Hypothalamus (tissue), 51 donors: ENCODE measurements around the gene BCAN.
"Not testable (repeated sequence)": the region's sequence is repeated elsewhere in the genome, so short reads cannot be mapped to it uniquely, and the experiment has no call there.

Source experiments
- DNase-seq, 51 donors: peaks; one replicate each; lab custom pipeline; 2025; lab: John Stamatoyannopoulos, UW

BCAN gene

DNA sequence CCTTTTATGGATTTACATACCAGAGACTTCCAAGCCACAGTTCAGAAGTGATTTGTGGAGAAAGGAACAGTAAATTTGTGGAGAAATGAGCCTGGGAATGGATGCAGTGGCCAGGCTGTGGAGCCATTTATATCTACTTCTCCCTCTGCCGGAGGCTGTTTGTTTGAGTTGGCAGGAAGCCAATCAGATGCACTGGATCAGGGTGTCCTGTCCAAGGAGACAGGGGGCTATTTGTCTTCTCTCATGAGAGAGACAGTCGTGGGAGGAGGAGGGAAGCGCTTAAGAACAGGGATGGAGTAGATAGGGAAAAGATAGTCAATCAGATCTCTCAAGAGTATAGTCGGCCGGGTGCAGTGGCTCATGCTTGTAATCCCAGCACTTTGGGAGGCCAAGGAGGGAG lies 25.5 kb upstream of the BCAN start:
- DNase-seq = peak in 34 of 51 donors; percentile 14 to 89 (median 62)

DNA sequence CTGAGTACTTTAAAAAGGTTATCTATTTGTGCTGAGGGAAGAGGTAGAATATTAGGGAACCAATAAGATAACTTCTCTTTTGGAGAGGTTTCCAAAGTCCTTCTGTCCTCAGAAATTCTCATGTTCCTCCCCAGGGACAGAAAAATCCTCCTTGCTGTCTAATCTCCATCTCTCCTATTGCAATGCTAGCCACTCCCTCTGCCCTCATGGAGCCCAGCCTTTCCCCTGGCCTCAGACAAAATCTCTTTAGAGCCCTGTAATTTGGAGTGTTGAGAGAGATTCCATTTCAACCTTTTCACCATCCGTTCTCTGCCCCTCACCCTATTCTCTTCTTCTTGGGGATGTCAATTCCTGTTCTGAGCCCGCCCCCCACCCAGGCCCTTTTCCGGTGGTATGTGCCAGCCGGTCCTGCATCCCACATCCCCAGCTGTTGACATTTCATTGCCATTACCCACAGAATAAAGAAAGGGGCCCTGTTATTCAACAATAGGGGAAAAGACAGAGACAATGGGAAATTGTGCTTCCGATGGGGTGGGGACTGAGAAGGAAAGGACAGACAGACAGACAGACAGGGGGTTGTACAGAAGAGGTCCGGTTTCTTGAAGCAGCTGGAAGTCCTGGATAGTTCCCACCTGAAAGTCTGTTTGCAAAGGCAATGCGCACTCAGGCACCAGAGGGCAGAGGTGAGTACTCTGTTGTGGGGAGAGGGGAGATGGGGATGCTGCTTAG lies 22.9 kb upstream of the BCAN start, which contains the start of gene HAPLN2:
TSS of gene HAPLN2 (plus strand) at position 563 of the 729 bp plus-strand sequence. CDS start 4,076 bp downstream, outside the sequence.
- DNase-seq = peak in 27 of 51 donors; percentile 20 to 85 (median 54)

DNA sequence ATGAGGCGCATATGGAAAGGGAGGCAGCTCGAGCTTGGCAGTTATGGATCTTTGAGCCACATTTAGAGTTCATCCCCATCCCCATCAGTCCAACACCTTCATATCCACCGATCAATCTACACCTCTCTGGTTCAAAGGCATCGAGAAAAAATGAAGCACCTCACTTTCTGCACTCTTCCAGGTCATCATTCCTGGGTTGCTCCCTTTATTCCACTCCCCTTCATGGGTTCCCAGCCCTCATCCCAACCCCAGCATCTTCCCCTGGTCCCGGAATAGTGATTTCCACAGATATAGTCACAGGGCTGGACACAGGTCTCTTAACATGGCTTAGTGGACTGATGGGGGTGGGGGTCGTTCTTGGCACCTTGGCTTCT lies 22.3 kb upstream of the BCAN start:
- peak in 1 of 51 donors; percentile 64 for DNase-seq

DNA sequence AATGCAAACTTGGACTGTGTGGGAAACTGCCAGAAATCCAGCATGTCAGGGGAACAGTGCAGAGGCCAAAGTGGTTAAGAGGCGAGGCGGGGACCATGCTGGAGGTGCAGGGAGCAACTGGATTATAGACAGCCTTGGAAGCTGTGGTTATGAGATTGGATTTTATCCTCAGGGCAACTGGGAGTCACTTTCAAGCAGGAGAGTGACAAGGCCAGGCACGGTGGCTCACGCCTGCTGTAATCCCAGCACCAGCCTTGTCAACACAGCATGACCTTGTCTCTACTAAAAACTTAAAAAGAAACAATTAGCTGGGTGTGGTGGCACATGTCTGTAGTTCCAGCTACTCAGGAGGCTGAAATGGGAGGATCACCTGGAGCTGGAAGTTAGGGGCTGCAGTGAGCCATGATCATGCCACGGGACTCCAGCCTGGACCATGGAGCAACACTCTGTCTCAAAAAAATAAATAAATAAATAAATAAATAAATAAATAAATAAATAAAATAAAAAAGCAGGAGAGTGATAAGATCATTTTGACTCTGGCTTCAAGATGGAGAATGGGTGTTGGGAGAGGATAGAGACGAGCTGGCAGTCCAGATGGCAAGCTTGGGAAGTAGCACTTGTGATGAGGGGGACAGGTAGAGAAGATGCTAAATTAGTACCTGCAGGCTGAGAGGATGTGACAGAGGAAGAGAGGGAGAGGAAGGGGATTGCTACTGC lies 19.2 kb upstream of the BCAN start:
- DNase-seq = peak in 1 of 51 donors; percentile 10

DNA sequence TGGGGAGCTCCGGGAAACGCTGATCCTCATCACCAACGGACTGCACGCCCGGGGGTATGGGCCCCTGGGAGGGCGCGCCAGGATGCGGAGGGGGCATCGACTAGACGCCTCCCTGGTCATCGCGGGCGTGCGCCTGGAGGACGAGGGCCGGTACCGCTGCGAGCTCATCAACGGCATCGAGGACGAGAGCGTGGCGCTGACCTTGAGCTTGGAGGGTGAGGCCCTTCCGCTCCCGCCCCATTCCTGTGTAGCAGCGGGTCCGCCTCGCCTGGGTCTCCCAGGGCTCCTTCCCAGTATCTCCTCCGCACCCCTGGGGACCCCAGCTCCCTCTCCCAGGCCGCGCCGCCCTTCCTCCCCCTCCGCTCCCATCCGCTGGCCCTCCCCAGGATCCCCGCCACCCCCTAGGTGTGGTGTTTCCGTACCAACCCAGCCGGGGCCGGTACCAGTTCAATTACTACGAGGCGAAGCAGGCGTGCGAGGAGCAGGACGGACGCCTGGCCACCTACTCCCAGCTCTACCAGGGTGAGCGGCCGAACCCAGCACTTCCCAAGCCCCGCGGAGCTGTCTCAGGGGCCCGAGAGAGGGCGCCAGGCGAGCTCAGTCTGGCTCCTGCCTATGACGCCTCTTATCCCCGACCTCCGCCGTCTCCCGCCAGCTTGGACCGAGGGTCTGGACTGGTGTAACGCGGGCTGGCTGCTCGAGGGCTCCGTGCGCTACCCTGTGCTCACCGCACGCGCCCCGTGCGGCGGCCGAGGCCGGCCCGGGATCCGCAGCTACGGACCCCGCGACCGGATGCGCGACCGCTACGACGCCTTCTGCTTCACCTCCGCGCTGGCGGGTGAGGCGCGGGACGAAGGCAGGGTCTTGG lies 17.7 kb upstream of the BCAN start:
- peak in 25 of 51 donors; percentile 16 to 63 (median 38) for DNase-seq

DNA sequence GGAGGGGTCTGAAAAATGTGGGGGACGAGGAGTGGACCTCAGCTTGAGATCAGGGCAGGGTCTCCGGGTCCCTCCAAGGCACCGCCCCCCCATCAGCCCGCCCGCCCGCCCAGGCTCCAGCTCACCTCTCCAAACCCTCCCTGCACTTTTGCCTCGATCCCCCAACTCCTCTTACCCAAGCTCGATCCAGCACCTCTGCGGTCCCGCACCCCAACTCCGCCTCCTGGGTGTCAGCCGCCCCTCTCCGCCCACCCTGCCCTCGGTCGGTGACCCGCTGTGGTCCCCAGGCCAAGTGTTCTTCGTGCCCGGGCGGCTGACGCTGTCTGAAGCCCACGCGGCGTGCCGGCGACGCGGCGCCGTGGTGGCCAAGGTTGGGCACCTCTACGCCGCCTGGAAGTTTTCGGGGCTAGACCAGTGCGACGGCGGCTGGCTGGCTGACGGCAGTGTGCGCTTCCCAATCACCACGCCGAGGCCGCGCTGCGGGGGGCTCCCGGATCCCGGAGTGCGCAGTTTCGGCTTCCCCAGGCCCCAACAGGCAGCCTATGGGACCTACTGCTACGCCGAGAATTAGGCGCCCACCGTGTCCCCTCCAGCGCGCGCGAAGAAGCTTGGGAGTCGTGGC lies 17.0 kb upstream of the BCAN start:
- peak in 1 of 51 donors; percentile 5 for DNase-seq

DNA sequence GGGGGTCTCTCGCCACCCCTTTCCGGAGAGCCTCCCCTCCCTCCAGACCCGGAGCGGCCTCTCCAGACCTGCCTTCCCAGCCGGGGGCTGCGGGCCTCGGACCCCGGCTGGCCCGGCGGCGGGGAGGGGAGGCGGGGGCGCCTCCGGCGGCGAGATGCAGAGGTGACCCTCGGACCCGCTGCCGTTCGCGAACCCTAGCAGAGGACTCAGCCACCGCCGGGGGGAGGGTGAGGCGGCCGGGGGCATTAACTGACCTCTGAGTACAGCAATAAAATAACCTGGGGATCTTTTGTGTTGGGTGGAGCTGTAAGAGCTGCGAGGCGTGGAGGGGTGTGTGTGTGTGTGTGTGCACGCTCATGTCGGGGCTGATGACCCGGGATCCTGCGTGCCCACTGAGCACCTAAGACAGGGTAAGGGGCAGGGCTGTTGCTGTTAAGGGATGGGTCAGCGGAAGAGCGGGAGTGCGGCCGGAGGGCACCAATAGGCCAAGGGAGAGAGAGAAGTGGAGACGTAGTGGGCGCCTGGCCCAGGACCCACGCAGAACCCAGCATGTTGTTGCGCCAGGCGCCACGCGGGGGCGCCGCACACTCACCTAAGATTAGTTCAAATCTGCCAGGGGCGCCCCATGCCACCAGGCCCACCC lies 16.4 kb upstream of the BCAN start:
- peak in 33 of 51 donors; percentile 23 to 84 (median 52) for DNase-seq

DNA sequence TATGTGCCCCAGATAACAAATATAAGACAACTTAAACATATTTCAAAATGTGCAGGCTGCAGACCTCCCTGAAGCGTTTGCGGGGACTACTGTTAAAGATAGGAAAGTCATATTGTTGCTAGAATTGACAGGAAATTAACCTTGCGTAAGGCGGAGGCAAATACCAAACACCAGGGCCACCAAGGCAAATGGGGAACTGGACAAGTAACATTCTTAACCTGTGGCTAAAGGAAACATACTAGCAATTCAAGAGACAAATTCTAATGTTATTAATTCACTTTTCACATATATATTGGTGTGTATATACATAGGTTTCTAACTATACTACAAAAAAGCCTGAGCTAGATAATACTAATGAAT lies 15.9 kb upstream of the BCAN start:
- no peak for DNase-seq

DNA sequence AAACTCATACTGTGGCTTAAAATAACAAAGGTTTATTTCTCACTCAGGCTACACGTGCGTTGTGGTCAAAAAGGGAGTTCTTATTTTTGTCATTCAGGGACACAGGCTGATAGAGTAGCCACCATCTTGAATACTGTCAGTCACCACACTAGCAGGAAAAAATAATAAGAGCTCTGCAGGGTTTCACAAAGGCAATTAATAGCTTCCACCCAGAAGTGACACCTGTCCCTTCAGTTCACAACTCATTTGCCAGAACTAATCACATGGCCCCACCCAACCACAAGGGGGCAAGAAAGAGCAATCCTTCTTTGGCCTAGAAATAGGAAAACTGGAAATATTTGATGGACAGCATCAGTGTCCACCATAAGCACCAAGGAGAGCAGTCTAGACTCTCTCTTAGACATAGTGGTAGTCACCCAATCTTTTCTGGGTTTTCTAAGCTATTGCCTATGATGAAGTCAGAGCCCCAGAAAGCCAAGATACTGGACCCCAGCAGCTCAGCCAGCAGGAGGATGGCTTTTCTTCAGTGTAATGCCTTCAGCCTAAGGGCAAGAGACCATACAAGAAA lies 14.5 kb upstream of the BCAN start:
- DNase-seq = peak in 11 of 51 donors; percentile 9 to 55 (median 29)

DNA sequence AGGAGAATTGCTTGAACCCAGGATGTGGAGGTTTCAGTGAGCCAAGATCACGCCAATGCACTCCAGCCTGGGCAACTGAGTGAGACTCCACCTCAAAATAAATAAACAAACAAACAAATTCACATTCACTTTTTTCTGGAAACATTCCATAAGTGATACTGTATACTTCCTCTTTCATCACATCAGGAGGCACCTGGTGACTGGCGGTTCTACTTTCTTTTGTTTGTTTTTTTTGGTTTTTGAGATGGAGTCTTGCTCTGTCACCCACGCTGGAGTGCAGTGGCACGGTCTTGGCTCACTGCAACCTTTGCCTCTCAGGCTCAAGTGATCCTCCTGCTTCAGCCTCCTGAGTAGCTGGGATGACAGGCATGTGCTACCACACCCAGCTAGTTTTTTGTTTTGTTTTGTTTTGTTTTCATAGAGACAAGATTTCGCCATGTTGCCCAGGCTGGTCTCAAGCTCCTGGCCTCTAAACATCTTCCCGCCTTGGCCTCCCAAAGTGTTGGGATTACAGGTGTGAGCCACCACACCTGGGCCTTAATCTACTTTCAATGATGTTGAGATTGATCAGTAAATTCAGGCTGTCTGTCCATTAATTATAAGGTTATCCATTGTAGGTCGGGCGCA lies 12.0 kb upstream of the BCAN start:
- no peak for DNase-seq

DNA sequence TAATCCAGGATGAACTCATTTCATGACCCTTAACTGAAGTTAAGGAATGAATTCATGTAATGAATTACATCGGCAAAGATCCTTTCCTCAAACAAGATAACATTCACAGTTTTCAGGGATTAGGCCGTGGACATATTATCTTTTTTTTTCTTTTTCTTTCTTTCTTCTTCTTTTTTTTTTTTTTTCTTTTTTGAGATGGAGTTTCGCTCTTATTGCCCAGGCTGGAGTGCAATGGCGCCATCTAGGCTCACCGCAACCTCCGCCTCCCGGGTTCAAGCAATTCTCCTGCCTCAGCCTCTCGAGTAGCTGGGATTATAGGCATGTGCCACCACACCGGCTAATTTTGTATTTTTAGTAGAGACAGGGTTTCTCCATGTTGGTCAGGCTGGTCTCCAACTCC lies 10.8 kb upstream of the BCAN start:
- not testable (repeated sequence) for DNase-seq

DNA sequence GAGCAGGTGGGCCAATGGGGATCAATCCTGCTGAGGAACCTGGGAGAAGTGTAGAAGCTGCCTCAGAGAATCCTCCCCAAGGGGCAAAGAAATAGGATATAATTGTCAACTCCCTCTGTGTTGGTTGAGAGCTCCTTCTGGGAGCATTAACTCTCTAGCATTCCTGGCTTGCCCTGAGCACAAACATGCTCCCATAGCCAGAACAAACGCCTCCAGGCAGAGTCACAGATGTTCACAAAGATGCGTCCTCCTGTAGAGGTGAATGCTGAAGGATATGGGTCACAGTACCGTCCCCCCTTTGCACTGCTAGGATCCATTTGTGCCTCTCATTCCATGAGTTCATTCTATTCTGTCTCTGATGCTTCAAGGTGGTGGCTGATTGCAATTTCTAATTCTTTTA lies 9.6 kb upstream of the BCAN start:
- no peak for DNase-seq

DNA sequence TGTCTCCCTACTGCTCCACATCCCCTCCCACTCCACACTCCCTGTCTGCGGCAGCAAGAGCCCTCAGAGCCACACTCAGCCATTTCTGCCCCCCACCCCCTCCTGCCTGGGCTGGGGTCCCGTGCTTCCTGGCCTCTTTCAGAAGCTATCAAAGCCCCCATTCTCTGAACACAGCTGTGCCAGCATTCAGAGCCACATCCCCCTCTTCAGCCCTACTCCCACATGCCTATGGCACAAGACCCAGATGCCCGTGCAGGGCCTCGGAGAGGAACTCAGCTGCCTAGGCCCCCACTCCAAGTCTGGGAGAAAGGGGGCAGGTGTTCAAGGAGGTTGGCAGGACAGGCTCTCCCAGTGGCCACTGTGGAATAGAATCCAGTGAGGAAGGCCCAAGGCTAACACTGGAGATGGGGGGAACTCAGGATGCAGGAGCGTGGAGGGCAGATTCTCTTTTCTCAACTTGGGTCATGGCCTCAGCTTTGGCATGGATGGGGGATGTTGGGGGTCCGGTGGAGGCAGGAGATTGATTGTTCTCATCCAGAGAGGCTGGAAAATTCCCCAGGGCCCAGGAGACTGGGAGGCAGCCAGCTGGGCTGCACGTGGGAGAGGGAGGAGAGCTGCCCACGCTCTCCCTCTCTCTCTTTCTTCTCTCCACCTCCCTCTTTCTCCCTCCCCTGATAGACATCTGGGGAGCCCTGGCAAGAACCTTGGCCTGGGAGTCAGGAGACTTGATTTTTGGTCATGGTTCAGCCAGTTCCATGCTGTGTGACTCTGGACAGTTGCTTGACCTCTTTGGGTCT lies 3.5 kb upstream of the BCAN start:
- peak in 29 of 51 donors; percentile 21 to 72 (median 51) for DNase-seq

DNA sequence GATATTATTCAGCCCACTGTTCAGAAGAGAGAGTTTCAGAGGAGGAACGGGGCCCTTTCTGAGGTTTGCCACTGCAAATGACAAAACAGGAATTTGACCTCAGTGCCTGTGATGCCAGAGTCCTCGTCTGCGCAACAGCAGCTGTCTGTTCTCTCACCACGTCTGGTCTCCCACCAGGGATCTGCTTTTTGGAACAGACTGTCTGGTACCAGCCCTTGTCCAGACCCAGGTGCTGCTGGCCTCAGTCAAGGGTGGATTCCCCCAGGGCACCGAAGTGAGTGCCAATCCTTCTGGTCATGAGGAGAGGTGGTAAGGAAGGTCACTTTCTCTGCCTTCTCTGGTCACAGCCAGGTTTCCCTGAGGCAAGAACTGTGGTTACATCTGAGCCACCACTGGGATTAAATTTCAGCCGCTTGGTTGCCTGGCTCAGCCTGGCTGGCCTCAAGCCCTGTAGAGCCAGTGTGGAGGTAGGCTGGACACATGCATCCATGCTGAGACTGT lies 2.3 kb upstream of the BCAN start:
- DNase-seq = peak in 2 of 51 donors; percentile 16 to 19

DNA sequence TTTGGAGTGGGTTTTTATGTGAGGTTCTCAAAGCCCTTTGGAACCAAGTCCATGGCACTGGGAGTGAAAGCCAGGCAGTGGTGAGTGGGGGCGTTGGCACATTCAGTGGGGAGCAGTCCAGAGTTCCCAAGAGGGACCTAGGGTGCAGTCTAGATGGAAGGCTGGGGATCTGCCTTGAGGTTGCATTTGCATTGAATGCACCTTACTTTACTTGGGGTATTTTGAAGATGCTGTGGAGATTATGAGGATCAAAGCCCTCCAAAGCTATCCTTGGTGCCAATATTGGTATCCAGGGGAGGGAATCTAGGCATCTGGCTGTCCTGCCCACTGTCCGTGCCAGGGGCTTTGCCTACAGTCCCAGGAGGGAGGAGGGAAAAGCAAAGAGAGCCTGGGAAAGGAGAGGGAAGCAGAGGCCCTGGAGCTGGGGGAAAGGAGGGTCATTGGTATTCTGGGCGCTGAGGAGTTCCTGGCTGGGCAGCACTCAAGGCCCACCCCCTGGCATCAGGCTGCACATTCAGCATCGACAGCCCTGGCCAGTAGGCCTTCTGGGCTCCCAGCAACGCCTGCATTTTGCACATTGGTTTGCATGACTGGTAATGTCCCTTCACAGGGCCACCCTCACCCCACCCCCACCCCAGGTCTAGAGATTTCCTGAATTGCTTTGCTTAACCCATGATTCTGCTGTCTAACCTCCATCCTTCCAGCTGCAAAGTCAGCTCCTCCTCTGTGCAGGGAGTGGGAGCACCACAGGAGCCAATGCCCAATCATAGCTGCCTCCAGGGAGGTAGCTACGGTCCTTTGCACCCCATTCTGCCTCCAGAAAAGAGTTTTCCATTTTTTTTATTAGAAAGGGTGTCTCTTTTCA lies 843 bp upstream of the BCAN start:
- DNase-seq = peak in 40 of 51 donors; percentile 23 to 92 (median 64)

DNA sequence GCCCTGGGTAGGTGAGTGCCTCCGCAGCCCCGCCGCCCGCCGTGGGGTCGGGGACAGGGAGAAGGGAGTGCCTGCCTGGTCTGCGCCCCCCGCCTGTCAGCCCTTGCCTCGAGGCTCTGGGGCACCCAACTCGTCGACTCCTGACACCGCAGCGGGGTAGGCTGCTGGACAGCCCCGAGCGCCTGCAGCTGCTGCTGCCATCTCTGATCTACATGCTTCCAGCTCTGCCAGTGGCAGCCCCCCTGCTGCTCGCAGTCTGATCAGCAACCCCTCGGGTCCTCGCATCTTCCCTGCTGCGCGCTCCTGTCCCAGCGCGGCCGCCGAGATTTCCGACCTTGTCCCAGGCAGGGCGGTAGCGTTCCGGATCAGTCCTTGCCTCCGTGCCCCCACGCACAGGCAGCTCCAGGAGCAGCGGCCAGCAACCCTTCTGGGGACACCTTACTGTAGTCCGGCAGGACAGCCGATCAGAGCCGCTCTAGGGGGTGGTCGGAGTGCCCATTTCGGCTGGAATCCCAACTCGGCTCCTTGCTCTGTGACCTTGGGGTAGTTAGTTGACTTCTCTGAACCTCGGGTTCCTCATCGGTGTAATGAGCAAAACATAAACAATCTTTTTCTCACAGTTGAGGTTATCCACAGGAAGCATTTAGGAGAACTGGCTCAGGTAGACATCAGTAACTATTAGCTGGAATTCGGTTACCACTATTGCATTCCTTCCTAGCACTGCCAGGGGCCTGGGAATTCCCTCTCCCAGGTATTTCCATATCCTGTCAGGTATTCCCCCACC lies 540 bp downstream of the BCAN start:
- DNase-seq = peak in 6 of 51 donors; percentile 39 to 53 (median 45)
